NCI-H2196 treated with DMSO at 0.1 percent for 48 hours (cell line): ENCODE data around the gene SLC2A4.

Experiments
- DNase-seq: peaks from one replicate; lab custom pipeline; 2025; ENCODE audit not compliant: unreplicated experiment; lab: John Stamatoyannopoulos, UW

The SLC2A4 gene

DNA sequence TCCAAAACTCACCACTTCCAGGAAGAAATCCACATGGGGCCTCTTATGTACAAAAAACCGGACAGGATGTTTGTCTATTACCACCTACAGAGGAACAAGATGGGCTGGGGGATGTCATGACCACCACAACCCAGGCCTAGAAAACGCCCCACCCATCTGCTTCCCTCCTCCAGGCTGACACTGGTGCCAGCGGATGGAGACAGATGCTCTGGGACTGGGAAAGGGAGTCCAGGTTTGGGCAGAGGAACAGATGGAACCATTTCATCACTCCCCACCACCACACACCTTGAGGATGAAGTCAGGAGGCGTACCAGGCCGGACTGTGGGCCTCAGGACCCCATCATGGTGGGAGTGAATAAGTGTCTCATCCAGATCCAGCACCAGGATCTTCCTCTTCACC is 34.7 kb upstream of the SLC2A4 start:
- no peak for DNase-seq

DNA sequence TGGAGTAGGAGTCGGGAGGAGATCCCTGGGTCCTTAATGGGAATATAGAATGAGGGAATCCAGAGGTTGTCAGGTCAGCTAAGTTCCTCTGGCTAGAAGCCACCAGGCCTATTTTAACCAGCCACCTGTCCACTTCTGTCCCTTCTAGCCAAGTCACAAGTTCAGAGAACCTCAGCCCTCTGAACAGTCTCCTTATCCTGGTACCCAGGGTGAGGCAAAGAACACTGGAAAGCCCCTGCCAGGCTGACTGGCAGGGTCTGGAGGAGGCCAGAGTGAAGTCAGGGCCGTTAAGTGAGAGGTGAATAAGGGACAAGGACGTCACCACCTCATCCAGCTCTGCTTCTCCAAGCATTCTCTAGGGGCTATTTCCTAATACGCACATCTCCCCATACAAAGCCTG is 32.7 kb upstream of the SLC2A4 start:
- DNase-seq, result no peak

DNA sequence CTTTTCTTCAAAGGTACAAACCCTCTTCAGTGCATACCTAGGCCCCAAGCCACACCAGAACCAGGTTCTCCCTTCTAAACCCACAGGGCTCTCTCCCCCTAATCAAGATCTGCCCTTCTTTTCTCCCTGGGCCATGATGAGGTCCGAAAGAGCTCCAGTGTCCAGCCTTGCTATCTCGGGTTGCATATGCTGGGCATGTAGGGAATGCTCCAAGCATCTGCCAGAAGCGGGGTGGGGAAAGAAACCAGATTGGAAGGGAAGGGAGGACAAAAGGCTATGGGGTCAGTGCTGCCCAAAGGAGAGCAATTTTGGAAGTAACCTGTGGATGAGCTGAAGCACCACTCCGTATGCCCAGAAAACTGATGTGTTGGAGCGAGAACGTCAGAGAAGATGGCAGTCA is 32.3 kb upstream of the SLC2A4 start:
- no peak for DNase-seq

DNA sequence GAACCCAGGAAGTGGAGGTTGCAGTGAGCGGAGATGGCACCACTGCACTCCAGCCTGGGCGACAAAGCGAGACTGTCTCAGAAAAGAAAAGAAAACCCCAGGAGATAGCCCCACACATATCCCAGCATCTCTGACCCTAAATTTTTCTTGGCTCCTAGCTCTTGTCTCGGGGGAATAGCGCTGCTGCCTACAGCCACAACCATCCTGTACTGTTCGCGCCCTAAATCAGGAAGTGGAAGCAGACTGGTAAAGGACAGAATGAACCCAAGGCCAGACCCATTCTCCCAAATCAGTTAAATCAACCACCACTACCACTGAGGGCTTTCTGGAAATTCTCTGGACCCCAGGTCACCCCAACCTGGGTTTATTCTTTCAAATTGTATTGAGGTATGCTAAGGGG is 31.7 kb upstream of the SLC2A4 start:
- no peak for DNase-seq

DNA sequence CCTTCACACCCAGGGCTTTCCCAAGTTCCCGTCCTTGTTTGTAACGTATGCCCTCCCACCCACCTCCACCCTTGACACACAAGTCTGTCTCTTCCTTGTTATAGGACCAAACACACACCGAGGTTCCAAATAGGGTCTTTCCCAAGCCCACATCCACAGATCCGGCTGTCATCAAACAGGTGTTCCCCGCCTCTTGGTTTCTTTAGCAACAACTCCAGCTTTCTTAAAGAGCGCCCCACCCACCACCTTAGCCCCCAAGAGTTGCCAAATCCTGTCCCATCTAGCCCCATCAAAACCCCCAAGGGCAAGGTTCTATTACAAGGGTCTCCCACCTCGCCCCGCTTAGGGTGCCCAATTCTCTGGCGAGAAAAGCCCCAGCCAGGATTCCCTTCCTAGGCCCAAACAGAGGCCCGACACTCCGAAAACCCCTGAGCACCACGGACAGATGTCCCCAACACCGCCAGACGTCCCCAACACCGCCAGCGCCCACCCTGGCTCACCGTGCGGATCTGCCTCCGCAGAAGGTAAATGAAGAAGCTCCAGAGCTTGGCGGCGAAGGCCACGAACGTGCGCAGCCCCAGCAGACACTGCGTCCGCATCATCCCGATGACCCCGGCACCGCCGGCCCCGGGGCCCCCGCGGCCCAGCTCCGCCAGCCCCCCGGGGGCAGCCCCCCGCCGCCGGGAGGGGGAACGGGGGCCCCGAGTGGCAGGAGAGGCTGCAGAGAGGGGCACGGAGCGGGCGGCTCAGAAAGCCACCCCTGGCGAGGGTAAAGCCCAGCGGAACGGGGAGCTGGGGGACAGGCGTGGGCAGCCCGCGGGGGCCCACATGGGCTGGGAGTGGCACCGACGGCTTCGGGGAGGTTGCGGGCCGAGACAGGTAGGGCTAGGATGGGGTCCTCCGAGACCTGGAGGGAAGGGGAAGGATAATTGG is 30.6 kb upstream of the SLC2A4 start:
- no peak for DNase-seq

DNA sequence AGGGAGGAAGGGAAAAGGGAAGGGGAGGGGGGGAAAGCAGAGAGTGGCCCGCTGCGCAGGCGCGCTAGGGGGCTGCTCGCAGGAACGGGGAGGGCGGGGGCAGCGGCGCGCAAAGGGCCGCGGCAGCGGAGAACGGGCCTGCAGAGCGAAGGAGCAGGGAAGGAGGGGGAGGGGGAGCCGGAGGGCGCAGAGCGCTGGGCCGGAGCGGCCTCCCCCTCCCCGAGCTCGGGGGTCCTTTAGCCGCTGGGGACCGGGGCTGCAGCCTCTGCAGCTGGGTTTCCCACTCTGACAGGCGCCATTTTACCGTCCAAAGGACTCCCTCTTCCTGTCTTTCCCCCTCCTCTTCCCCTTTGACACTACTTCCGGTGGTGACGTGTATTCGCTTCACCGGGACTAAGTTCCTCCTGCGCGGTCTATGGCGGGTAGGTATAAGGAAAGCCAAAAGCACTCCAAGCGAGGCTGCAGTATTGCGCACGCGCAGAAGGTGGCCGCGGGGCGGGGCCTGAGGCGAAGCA is 29.8 kb upstream of the SLC2A4 start, which contains the start of gene CTDNEP1:
Gene CTDNEP1, minus strand, starts transcription at position 74 of the 515 bp plus-strand sequence. CDS start 438 bp downstream, outside the sequence.
- DNase-seq, result peak; percentile 80

DNA sequence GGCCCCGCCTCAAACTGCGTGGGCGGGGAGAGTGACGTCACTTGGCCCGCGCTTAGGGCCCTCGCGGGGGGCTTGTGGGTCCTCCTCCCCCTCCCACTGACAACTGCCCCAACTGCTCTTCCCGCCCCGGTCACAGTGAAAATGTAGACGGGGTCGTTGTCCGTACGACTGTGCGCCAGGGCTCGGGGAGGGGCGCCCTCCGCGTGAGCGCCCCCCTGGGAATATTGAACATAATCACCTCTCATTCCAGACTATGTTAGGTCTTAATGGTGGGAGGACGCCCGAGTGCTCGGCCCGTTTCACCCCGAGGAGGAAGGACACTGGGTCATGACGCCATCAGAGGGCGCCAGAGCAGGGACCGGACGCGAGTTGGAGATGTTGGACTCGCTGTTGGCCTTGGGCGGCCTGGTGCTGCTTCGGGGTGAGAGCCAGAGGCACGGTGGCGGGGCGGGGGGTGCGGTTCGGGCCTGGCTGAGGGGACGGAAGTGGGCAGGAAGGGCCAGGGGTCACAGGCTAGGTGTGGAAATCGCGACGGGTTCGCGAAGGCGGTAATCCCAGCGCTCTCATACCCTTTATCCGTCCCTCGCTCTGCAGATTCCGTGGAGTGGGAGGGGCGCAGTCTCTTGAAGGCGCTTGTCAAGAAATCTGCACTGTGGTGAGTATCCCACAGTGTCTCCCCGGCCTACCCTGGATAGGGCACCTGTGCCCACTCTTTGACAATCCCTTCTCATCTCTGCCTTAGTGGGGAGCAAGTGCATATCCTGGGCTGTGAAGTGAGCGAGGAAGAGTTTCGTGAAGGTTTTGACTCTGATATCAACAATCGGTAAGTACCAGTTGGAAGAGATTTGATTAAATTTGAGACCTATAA is 29.1 kb upstream of the SLC2A4 start, which contains the start of gene ELP5:
Gene ELP5, plus strand, starts transcription at position 40 of the 868 bp plus-strand sequence. Its CDS starts 336 bp downstream, at position 376.
- peak; percentile 58 for DNase-seq

DNA sequence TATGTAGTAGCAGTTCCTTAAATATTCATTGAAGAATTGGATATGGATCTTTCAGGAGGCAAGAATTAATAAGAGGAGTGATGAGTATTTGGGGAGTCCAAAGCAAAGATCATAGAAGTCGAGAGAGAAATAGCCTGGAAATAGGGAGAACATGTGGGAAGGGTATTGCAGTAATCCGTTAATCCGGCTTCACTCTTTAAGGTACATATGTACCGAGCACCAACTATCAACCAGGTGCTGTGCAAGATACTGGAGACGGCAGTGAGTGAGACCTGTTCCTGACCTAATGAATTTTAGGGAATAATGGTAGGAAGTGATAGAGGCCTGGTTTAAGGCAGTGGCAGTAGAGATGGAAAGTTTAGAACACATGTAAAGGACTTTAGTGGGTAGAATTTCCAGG is 28.4 kb upstream of the SLC2A4 start:
- DNase-seq, result no peak

DNA sequence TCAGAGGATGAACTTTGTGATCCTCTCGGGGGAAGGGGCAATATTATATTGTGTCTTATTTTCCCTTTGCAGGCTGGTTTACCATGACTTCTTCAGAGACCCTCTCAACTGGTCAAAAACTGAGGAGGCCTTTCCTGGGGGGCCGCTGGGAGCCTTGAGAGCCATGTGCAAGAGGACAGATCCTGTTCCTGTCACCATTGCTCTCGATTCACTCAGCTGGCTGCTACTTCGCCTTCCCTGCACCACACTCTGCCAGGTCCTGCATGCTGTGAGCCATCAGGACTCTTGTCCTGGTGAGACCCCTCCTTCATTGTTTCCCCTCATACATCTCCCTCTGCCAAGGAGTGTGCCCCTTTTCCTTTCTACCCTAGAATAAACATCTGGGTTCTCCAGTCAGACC is 27.0 kb upstream of the SLC2A4 start:
- no peak for DNase-seq

DNA sequence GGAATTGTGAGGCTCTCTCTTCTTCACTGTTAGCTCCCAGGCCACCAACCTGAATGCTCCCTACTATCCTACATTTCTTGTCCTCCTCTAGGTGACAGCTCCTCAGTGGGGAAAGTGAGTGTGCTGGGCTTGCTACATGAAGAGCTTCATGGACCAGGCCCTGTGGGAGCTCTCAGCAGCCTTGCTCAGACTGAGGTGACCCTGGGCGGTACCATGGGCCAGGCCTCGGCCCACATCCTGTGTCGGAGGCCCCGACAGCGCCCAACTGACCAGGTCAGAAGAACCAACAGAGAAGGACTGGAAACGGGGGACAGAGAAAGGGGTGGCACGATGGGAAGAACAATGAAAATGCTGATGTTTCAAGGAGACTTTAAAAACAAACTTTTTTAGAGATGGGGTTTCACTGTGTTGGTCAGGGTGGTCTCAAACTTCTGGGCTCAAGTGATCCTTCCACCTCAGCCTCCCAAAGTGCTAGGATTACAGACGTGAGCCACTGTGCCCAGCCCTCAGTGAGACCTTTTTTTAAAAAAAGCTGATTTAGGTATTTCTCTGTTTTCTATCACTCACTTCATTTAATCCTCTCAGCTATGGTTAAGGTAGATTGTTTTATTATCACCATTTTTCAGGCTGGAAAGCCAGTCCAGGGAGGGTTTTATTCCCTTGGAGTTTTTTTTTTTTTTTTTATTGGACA is 24.6 kb upstream of the SLC2A4 start:
- no peak for DNase-seq

DNA sequence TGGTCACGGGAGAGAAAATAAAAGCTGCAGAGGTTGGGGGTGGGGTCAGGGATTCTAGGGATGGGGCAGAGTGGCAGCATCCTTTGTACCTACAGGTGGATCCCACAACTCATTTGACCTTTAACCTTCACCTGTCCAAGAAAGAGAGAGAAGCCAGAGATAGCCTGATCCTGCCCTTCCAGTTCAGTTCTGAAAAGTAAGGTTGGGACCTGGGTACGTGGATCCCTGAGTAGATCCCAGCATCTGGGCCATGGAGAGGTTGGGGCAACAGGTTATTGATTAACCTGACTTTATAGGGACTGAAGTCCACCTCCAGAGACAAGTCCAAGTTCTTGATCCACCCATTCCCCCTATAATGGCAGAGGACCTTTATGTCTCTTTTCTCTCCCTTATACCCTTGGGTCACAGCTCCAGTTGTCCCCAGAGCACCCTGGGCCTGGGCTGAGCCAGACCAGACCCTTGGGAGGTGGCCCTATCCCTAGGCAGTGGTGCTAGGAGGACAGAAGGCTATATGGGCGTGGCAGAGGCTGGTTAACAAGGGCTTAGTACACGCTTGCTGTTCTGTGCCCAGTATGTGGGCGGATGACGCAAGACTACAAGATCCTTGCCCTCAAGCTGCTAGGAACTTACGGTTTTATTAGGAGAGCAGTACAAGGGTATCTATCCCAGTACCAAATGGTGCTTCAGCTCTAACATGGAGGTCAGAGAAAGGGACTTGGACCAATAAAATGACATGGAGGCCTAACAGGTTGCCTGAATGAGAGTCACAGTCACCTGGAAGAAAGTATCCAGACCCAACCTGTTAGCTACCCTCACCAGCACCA is 22.6 kb upstream of the SLC2A4 start:
- no peak for DNase-seq

DNA sequence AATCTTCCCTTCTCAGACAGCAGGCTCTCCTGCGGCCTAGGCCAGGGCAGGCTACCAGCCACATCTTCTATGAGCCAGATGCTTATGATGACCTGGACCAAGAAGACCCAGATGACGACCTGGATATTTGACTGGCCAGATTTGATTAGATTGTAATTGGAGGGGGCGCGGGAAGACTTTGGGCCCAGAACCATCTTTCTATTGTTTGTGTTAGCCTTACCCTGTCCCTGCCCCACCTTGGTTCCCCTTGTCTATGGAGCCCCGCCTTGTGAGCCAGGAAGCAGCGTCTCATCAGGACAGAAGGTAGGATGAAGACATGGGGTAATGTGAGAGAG is 22.0 kb upstream of the SLC2A4 start:
- DNase-seq, result no peak

DNA sequence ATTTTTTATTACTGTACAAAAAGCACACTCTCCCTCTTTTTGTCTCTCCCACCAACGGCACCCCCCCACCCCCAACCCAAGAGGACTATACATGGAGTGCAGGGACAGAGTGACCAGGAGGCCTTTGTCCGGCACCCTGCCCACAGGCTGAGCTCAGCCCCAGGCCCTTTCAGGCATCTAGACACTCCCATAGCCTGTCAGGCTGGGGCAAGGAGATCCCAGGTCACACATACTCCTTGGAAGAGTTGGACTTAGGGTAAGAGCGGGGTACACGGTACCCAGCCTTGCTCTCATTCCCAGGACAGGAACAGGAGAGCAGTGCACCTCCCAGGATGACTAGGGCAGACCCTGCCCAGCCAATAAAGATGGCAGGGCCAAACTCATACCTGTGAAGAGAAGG is 21.4 kb upstream of the SLC2A4 start:
- no peak for DNase-seq

DNA sequence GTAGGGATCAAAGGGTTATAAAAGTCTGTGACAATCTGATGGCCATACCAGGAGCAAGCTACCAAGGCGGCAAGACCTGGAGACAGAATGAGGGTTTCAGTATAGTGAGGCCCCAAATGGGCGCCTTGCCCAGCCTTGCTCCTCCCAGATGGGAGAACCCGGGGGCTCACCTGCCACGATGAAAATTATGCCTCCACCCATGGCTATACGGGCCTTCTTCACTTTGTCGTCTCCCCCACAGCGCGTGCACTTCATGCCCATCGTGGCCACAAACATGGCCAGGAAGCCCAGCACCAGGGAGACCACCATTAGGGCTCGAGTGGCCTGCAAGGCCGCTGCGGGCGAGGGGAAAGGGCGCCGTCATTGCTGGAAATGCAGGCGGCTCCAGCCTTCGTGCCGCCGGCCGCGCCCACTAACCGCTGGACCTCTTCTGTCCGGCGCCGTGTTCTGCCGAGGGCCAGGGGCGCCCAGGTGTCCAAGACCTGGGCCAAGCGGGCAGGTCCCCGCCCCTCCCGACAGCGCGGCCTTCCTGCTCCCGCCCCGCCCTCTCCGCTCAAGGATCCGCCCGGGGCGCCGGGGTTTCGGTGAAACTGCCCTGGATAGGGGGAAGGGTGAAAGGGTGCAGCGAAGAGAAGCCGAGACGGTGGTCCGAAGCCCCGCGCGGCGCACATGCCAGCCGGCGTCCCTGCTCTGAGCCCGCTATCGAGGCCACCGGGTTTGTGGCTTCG is 20.7 kb upstream of the SLC2A4 start:
- DNase-seq, result no peak

DNA sequence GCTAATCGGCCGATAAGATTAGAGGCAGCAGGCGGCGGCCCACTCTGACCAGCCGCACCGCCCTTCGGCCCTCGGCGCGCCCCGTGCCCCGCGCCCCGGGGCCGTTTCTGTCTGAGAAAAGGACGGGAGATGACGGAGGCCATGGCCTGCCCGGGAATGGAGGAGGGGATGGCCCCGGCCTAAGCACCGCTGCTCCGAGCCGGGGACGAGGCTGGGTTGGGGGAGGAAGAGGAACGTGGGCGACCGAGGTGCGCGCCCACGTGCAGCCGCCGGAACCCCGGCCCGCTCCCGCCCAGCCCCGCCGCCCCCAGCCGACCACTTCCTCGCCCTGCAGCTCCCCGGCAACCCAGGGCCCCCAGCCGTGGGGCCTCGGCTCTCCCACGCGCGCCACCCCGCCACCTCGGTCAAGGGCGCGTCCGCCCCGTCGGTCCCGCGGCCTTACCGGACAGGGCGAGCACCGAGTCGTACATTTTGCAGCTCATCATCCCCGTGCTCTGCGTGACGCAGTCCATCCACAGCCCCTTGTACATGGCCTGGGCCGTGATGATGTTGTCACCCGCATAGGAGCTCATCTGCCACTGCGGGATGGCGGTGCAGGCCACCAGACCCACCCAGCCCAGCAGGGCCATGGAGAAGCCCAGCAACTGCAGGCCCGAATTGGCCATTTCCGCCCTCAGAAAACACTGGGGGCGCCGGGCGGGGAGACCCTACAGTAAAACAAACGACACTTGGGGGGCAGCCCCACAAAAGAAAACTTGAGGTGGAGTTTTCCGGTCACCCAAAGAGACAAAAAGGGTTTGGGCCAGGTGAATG is 19.9 kb upstream of the SLC2A4 start:
- DNase-seq, result no peak

DNA sequence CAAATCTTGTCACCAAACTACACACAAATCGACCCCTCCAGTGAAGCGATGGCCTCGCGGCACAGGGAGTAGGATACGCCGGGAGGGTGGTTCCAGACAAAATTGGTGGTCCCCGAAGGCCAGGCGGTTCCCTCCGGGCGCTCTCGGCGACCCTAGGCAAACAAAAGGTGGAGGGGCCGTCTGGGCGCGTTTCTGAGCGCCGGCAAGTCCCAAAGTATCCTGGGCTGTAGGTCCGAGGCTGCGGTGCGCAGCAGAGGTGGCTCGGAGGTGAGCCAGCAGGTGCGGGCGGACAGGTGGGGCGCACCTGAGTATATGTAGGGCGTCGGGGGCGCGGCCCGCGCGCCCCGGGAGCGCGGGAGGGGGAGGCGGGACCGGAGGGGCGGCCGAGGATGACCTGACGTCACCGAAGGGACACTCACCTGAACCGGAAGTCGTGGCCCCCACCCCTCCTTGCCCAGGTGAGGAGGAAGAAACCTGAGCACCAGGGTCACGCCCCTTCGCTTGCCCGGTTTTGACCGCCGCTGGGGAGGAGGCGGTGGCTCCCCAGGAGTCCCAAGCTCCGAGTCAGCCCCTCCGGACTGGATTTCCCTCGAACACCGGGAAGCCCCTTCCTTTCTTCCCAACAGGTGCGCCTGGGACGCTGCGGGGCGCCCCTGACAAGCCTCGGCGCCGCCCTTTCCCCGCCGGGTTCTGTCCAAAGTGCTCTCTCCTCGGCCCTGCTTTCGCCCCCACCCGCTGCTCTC is 19.2 kb upstream of the SLC2A4 start, which contains the start of gene CLDN7:
Gene CLDN7, minus strand, starts transcription at position 287 of the 743 bp plus-strand sequence. CDS start 435 bp downstream, outside the sequence.
- DNase-seq, result peak; percentile 53

DNA sequence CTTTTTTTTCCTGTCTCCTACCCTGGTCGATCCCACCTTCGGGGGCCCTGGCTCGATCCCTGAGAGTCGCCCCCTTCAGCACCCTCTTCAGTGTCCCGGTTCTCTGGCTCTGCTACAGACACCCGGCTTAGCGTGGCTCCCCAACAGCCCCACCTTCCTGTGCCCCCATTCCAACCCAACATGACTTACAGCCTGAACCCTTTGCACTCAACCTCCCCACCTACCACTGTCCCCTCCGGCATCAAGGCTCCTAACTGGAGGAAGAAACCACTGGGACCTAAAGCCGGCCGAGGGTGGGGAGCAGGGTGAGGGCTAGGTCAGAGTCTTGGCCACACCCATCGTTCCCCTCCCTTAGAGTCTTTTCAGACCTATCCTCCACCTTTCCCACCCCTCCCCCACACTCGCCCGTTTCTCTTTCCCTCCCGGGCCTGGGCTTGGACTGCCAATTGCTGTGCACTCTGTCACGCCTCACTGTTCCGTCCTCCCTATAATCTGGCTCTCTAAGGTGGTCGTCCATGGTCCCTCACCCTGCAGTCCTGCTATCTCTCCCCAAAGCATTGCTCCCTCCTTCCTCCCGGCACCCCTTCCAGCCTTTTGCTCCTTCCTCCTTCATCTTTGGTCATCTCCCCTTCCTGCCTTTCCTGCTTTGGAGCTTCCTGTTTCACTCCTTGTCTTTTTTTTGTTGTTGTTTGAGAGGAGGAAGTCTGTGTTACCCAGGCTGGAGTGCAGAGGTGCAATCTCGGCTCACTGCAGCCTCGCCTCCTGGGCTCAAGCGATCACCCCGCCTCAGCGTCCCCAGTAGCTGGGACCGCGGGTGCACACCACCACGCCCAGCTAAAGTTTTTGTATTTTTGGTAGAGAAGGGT is 18.4 kb upstream of the SLC2A4 start:
- peak; percentile 10 for DNase-seq
